HEK293 (cell line): ENCODE results near the gene GNAT1.

Source experiments
- PRDM1 ChIP-seq: fragments of 450-650 bp; formaldehyde crosslinking; IDR thresholded peaks from 2 replicates; pipeline ENCODE4; 2016; ENCODE audit warnings: missing biosample characterization, missing genetic modification characterization
- REPIN1 ChIP-seq: fragments of 450-650 bp; formaldehyde crosslinking; IDR thresholded peaks from 2 replicates; pipeline ENCODE4 v1.5.1; 2017; ENCODE audit warnings: missing biosample characterization, missing genetic modification characterization, low read depth
- SCRT2 ChIP-seq: fragments of 450-650 bp; formaldehyde crosslinking; IDR thresholded peaks from 2 replicates; pipeline ENCODE4 v1.5.1; 2016; ENCODE audit warnings: missing biosample characterization, missing genetic modification characterization
- SETDB1 ChIP-seq: IDR thresholded peaks from one replicate; pipeline ENCODE4 v1.6.1; 2017; ENCODE audit warnings: mild to moderate bottlenecking, low read length, moderate library complexity, mixed read lengths; ENCODE audit not compliant: insufficient read length
- TCF7L2 ChIP-seq: IDR thresholded peaks from 2 replicates; pipeline ENCODE4 v1.6.1; 2011; ENCODE audit warnings: low read depth, mild to moderate bottlenecking, inconsistent platforms, low read length, moderate library complexity, borderline replicate concordance
- YY1 ChIP-seq: fragments of 450-650 bp; formaldehyde crosslinking; IDR thresholded peaks from 2 replicates; pipeline ENCODE4 v1.5.1; 2018; ENCODE audit warnings: missing biosample characterization, missing genetic modification characterization
- ZNF514 ChIP-seq: fragments of 450-650 bp; formaldehyde crosslinking; IDR thresholded peaks from 2 replicates; pipeline ENCODE4 v1.5.1; 2016; ENCODE audit warnings: missing biosample characterization, missing genetic modification characterization
- ZNF548 ChIP-seq: fragments of 450-650 bp; formaldehyde crosslinking; IDR thresholded peaks from 2 replicates; pipeline ENCODE4 v1.5.1; 2016; ENCODE audit warnings: missing biosample characterization, missing genetic modification characterization
- ZSCAN16 ChIP-seq: fragments of 450-650 bp; formaldehyde crosslinking; IDR thresholded peaks from 2 replicates; pipeline ENCODE4 v1.5.1; 2016; ENCODE audit warnings: missing biosample characterization, missing genetic modification characterization
- TF ChIP-seq, protein P1 (sequence below): fragments of 450-650 bp; formaldehyde crosslinking; IDR thresholded peaks from 2 replicates; pipeline ENCODE4 v1.5.1; 2016; ENCODE audit warnings: missing biosample characterization, missing genetic modification characterization
- TF ChIP-seq, protein P2 (sequence below): fragments of 450-650 bp; formaldehyde crosslinking; IDR thresholded peaks from 2 replicates; pipeline ENCODE4 v1.5.1; 2016; ENCODE audit warnings: missing biosample characterization, missing genetic modification characterization
- TF ChIP-seq, protein P3 (sequence below): fragments of 450-650 bp; formaldehyde crosslinking; IDR thresholded peaks from 2 replicates; pipeline ENCODE4 v1.5.1; 2016; ENCODE audit warnings: missing biosample characterization, missing genetic modification characterization

DNA sequence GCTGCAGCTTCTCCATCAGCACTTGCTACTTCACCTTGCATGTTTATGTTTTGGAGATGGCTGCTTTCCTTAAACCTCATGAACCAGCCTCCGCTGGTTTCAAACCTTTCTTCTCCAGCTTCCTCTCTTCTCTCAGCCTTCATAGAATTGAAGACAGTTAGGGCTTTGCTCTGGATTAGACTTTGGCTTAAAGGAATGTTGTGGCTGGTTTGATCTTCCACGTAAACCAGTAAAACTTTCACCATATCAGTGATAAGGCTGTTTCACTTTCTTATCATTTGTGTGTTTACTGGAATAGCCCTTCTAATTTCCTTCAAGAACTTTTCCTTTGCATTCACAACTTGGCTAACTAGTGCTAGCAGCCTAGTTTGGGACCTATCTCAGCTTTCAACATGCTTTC is 11.7 kb upstream of the GNAT1 start:
- no peak for TF ChIP-seq SCRT2 (tag by site-specific recombination)
- TF ChIP-seq ZSCAN16 (tag by site-specific recombination): no peak
- TF ChIP-seq, protein P1, sequence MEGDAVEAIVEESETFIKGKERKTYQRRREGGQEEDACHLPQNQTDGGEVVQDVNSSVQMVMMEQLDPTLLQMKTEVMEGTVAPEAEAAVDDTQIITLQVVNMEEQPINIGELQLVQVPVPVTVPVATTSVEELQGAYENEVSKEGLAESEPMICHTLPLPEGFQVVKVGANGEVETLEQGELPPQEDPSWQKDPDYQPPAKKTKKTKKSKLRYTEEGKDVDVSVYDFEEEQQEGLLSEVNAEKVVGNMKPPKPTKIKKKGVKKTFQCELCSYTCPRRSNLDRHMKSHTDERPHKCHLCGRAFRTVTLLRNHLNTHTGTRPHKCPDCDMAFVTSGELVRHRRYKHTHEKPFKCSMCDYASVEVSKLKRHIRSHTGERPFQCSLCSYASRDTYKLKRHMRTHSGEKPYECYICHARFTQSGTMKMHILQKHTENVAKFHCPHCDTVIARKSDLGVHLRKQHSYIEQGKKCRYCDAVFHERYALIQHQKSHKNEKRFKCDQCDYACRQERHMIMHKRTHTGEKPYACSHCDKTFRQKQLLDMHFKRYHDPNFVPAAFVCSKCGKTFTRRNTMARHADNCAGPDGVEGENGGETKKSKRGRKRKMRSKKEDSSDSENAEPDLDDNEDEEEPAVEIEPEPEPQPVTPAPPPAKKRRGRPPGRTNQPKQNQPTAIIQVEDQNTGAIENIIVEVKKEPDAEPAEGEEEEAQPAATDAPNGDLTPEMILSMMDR (tag by site-specific recombination): no peak
- no peak for TF ChIP-seq TCF7L2
- TF ChIP-seq YY1 (tag by site-specific recombination): no peak
- no peak for TF ChIP-seq ZNF514 (tag by site-specific recombination)
- no peak for TF ChIP-seq REPIN1 (tag by site-specific recombination)
- TF ChIP-seq ZNF548: no peak
- TF ChIP-seq SETDB1: no peak
- peak; percentile 79 for TF ChIP-seq PRDM1 (tag by site-specific recombination)
- TF ChIP-seq, protein P2, sequence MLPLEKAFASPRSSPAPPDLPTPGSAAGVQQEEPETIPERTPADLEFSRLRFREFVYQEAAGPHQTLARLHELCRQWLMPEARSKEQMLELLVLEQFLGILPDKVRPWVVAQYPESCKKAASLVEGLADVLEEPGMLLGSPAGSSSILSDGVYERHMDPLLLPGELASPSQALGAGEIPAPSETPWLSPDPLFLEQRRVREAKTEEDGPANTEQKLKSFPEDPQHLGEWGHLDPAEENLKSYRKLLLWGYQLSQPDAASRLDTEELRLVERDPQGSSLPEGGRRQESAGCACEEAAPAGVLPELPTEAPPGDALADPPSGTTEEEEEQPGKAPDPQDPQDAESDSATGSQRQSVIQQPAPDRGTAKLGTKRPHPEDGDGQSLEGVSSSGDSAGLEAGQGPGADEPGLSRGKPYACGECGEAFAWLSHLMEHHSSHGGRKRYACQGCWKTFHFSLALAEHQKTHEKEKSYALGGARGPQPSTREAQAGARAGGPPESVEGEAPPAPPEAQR (tag by site-specific recombination): no peak
- TF ChIP-seq, protein P3, sequence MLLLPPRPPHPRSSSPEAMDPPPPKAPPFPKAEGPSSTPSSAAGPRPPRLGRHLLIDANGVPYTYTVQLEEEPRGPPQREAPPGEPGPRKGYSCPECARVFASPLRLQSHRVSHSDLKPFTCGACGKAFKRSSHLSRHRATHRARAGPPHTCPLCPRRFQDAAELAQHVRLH (tag by site-specific recombination): no peak
